ENCODE data around the gene AHNAK. TPM values are rescaled to one million over a fixed set of nuclear protein-coding genes. Genes with fewer than 3 reads are reported as not detected.
"Not testable (repeated sequence)": the region's sequence is repeated elsewhere in the genome, so short reads cannot be mapped to it uniquely, and the experiment has no call there.

Gene AHNAK
- total RNA-seq, 1 donor from 2014 or later: 302 TPM

DNA sequence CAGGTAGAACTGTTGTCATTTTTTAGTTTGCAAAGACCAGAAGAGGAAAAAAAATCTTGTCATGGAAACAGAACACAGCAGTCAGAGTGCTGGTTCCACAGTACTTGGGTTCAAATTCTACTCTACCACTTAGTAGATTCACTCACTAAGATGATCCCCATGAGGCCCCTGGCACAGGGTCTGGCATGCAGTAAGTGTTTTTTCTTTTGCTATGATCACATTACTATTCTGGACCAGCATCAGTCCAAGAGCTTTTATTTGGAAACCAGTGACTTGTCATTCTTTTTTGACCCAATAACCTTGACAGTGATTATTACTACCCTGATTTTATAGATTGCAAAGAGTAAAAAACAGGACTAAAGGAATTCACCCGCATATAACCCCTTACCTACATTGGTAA is 23.0 kb upstream of the AHNAK start:
- Mint-ChIP-seq H3K9me3 (no peaks in the 10 kb centered on the region), H3K36me3 (peaks cover 49% of the 10 kb centered on the region), H3K4me1 (ENCODE audit: unreplicated experiment) (peaks cover 27% of the 10 kb centered on the region), H3K27ac (peak overlapping the region; percentile 41), H3K27me3 (no peaks in the 10 kb centered on the region), H3K4me3 (no peak overlapping the region)
- DNase-seq (ENCODE audit: extremely low spot score, unreplicated experiment): no peak
- TF ChIP-seq, protein P1, sequence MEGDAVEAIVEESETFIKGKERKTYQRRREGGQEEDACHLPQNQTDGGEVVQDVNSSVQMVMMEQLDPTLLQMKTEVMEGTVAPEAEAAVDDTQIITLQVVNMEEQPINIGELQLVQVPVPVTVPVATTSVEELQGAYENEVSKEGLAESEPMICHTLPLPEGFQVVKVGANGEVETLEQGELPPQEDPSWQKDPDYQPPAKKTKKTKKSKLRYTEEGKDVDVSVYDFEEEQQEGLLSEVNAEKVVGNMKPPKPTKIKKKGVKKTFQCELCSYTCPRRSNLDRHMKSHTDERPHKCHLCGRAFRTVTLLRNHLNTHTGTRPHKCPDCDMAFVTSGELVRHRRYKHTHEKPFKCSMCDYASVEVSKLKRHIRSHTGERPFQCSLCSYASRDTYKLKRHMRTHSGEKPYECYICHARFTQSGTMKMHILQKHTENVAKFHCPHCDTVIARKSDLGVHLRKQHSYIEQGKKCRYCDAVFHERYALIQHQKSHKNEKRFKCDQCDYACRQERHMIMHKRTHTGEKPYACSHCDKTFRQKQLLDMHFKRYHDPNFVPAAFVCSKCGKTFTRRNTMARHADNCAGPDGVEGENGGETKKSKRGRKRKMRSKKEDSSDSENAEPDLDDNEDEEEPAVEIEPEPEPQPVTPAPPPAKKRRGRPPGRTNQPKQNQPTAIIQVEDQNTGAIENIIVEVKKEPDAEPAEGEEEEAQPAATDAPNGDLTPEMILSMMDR (conservative IDR thresholded peaks at IDR 0.05): no peak

- H3K27me3 Mint-ChIP-seq: no peaks in the 10 kb centered on the region
- no peaks in the 10 kb centered on the region for H3K9me3 Mint-ChIP-seq
- peaks cover 16% of the 10 kb centered on the region for H3K4me1 Mint-ChIP-seq (ENCODE audit: unreplicated experiment)
- peaks cover 40% of the 10 kb centered on the region for H3K36me3 Mint-ChIP-seq
- DNase-seq (ENCODE audit: extremely low spot score, unreplicated experiment): no peak
- no peak overlapping the region for H3K4me3 Mint-ChIP-seq
- peak overlapping the region; percentile 63 for H3K27ac Mint-ChIP-seq
- TF ChIP-seq, protein P1 (conservative IDR thresholded peaks at IDR 0.05): no peak
Measured at GRCh38 chr11:62567018-62567633, 20.5 kb upstream of the AHNAK start.

GRCh38 chr11:62566247-62566646 is 19.6 kb upstream of the AHNAK start:
- H3K36me3 Mint-ChIP-seq: peaks cover 35% of the 10 kb centered on the region
- TF ChIP-seq, protein P1 (conservative IDR thresholded peaks at IDR 0.05): no peak
- H3K4me3 Mint-ChIP-seq: no peak overlapping the region
- no peaks in the 10 kb centered on the region for H3K9me3 Mint-ChIP-seq
- H3K27ac Mint-ChIP-seq: no peak overlapping the region
- H3K4me1 Mint-ChIP-seq (ENCODE audit: unreplicated experiment): peaks cover 19% of the 10 kb centered on the region
- no peaks in the 10 kb centered on the region for H3K27me3 Mint-ChIP-seq
- DNase-seq (ENCODE audit: extremely low spot score, unreplicated experiment): no peak

GRCh38 chr11:62565100-62565802 is 18.6 kb upstream of the AHNAK start:
- peaks cover 33% of the 10 kb centered on the region for H3K36me3 Mint-ChIP-seq
- DNase-seq (ENCODE audit: extremely low spot score, unreplicated experiment): no peak
- peaks cover 20% of the 10 kb centered on the region for H3K4me1 Mint-ChIP-seq (ENCODE audit: unreplicated experiment)
- no peaks in the 10 kb centered on the region for H3K27me3 Mint-ChIP-seq
- peak overlapping the region; percentile 29 for H3K27ac Mint-ChIP-seq
- TF ChIP-seq, protein P1 (conservative IDR thresholded peaks at IDR 0.05): no peak
- no peak overlapping the region for H3K4me3 Mint-ChIP-seq
- H3K9me3 Mint-ChIP-seq: no peaks in the 10 kb centered on the region

DNA sequence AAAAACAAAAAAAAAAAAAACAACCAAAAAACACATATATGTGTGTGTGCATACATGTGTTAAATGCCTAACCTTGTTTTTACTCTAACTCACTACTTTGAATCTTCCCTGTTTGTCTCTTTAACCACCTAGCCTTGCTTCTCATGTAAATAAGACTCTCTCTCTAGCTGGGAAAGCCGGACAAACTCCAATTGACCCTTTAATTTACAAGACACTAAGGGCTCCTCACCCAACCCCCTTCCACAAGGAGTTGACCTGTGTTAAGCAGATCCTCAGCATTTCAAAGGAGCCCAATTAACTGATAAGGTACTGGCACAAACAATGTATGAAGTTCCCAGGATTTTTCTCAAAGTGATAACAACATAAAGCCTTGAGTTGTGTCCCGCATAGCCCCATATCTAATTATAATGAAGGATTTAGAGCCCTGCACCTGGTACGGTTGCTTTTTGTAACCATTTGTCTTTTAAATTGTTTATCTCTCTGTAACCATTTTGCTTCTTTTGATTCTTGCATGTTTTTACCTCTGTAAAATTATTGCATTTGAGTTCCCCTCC is 15.1 kb upstream of the AHNAK start:
- Mint-ChIP-seq H3K4me1 (ENCODE audit: unreplicated experiment) (peaks cover 35% of the 10 kb centered on the region), H3K36me3 (peaks cover 38% of the 10 kb centered on the region), H3K4me3 (peak overlapping the region; percentile 67), H3K27ac (peak overlapping the region; percentile 97)
- DNase-seq (ENCODE audit: extremely low spot score, unreplicated experiment); H3K27me3 Mint-ChIP-seq; H3K9me3 Mint-ChIP-seq: not testable (repeated sequence)

DNA sequence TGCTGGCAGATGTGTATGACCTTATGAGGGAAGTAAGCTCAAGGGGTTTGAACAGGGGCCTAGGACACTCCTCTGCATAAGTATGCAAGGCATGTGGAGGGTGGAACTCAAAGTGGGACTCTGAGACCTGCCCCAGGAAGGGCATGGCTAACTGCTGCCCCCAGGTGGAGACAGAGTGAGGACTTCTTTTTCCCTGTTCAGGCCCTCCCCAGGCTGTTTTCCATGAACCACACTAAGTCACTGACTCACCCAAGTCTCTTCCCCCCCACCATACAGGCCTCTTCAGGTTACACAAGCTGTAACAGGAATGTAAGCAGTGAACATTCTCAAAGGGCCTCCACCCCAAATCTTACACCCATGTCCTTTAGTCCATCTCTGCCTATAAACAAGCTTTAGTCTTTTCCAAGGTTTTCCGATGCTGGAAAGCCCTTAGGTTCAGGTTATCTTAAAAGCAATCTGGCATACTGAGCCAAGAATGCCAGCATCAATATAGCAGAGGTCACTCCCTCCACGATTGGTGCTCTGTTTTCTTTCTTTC is 14.0 kb upstream of the AHNAK start:
- Mint-ChIP-seq H3K4me3 (peak overlapping the region; percentile 55), H3K27me3 (no peaks in the 10 kb centered on the region), H3K27ac (peak overlapping the region; percentile 98), H3K36me3 (peaks cover 36% of the 10 kb centered on the region), H3K9me3 (no peaks in the 10 kb centered on the region), H3K4me1 (ENCODE audit: unreplicated experiment) (peaks cover 46% of the 10 kb centered on the region)
- peak; percentile 85 for DNase-seq (ENCODE audit: extremely low spot score, unreplicated experiment)
- TF ChIP-seq, protein P1 (conservative IDR thresholded peaks at IDR 0.05): peak; percentile 68

- Mint-ChIP-seq H3K36me3 (peaks cover 33% of the 10 kb centered on the region), H3K4me3 (peak overlapping the region; percentile 16), H3K27ac (peak overlapping the region; percentile 98), H3K4me1 (ENCODE audit: unreplicated experiment) (peaks cover 53% of the 10 kb centered on the region)
- not testable (repeated sequence) for H3K9me3 Mint-ChIP-seq; DNase-seq (ENCODE audit: extremely low spot score, unreplicated experiment); H3K27me3 Mint-ChIP-seq
Measured at GRCh38 chr11:62559626-62560025, 13.0 kb upstream of the AHNAK start.
